Measurements from ENCODE around the gene ELOVL2. TPM values are rescaled to one million over a fixed set of nuclear protein-coding genes. Genes with fewer than 3 reads are reported as not detected.

The ELOVL2 gene
- total RNA-seq, 1 experiment from 2014 or later, result 12.7 TPM

DNA sequence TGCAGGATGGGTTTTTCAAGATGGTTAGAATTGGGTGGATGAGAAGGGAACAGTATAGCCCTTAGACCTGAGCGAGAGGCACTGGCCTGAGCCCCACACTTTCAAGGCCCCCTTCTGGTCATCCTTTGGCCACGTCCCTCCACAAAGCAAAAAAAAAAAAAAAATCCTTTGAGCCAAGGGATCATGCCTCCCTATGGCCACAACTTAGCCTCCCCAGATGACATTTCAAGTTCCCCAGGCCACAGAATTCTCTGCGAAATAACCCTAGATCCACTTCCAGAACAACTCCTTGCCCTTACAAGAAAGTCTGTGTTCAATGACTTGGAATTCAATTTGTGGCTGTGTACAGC is 30.4 kb downstream of the ELOVL2 start:
- H3K9me3 ChIP-seq (ENCODE audit: low read depth, low read length, poor library complexity, severe bottlenecking), result no peaks in the 10 kb centered on the region
- DNase-seq (ENCODE audit: low spot score), result no peak
- no peak for TF ChIP-seq EZH2 (IDR thresholded peaks at IDR 0.05; ENCODE audit: borderline replicate concordance, low read depth, low read length, poor library complexity, severe bottlenecking)
- TF ChIP-seq, protein P1, sequence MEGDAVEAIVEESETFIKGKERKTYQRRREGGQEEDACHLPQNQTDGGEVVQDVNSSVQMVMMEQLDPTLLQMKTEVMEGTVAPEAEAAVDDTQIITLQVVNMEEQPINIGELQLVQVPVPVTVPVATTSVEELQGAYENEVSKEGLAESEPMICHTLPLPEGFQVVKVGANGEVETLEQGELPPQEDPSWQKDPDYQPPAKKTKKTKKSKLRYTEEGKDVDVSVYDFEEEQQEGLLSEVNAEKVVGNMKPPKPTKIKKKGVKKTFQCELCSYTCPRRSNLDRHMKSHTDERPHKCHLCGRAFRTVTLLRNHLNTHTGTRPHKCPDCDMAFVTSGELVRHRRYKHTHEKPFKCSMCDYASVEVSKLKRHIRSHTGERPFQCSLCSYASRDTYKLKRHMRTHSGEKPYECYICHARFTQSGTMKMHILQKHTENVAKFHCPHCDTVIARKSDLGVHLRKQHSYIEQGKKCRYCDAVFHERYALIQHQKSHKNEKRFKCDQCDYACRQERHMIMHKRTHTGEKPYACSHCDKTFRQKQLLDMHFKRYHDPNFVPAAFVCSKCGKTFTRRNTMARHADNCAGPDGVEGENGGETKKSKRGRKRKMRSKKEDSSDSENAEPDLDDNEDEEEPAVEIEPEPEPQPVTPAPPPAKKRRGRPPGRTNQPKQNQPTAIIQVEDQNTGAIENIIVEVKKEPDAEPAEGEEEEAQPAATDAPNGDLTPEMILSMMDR (conservative IDR thresholded peaks at IDR 0.05; ENCODE audit: low read depth, low read length), result no peak
- intact Hi-C loops (cut with micrococcal nuclease; ENCODE audit: unreplicated experiment), result no loop called here
- ChIA-PET CTCF (no interaction called here), POLR2A (ENCODE audit: low non-redundant PET) (no interaction called here)
- no peaks in the 10 kb centered on the region for H3K27me3 ChIP-seq (replicated peaks; ENCODE audit: insufficient read depth, low read depth, low read length, poor library complexity)
- peaks cover 5% of the 10 kb centered on the region for H3K4me1 ChIP-seq (ENCODE audit: insufficient read depth, low read length, poor library complexity, severe bottlenecking)
- no TSS peak for BruUV-seq (replicated peaks)
- H3K36me3 ChIP-seq (ENCODE audit: insufficient read depth, low read length, poor library complexity, severe bottlenecking), result no peaks in the 10 kb centered on the region
- H3K27ac ChIP-seq (ENCODE audit: low read depth, low read length, poor library complexity, severe bottlenecking), result no peak overlapping the region
- H3K4me3 ChIP-seq (ENCODE audit: low read depth, low read length, poor library complexity, severe bottlenecking), result no peak overlapping the region

GRCh38 chr6:11012976-11013720 is 31.0 kb downstream of the ELOVL2 start:
- H3K9me3 ChIP-seq (ENCODE audit: low read depth, low read length, poor library complexity, severe bottlenecking), result no peaks in the 10 kb centered on the region
- H3K4me1 ChIP-seq (ENCODE audit: insufficient read depth, low read length, poor library complexity, severe bottlenecking), result peaks cover 8% of the 10 kb centered on the region
- intact Hi-C loops (cut with micrococcal nuclease; ENCODE audit: unreplicated experiment), result no loop called here
- H3K36me3 ChIP-seq (ENCODE audit: insufficient read depth, low read length, poor library complexity, severe bottlenecking), result no peaks in the 10 kb centered on the region
- POLR2A ChIA-PET (ENCODE audit: low non-redundant PET), result no interaction called here
- no TSS peak for BruUV-seq (replicated peaks)
- no peak for TF ChIP-seq EZH2 (IDR thresholded peaks at IDR 0.05; ENCODE audit: borderline replicate concordance, low read depth, low read length, poor library complexity, severe bottlenecking)
- TF ChIP-seq, protein P1 (conservative IDR thresholded peaks at IDR 0.05; ENCODE audit: low read depth, low read length), result no peak
- no peaks in the 10 kb centered on the region for H3K27me3 ChIP-seq (replicated peaks; ENCODE audit: insufficient read depth, low read depth, low read length, poor library complexity)
- H3K4me3 ChIP-seq (ENCODE audit: low read depth, low read length, poor library complexity, severe bottlenecking), result no peak overlapping the region
- DNase-seq (ENCODE audit: low spot score), result no peak
- H3K27ac ChIP-seq (ENCODE audit: low read depth, low read length, poor library complexity, severe bottlenecking), result no peak overlapping the region
- CTCF ChIA-PET, result no interaction called here

GRCh38 chr6:11012295-11012754 is 31.8 kb downstream of the ELOVL2 start:
- no TSS peak for BruUV-seq (replicated peaks)
- no peaks in the 10 kb centered on the region for H3K36me3 ChIP-seq (ENCODE audit: insufficient read depth, low read length, poor library complexity, severe bottlenecking)
- TF ChIP-seq, protein P1 (conservative IDR thresholded peaks at IDR 0.05; ENCODE audit: low read depth, low read length), result no peak
- no peak for TF ChIP-seq EZH2 (IDR thresholded peaks at IDR 0.05; ENCODE audit: borderline replicate concordance, low read depth, low read length, poor library complexity, severe bottlenecking)
- no peak overlapping the region for H3K27ac ChIP-seq (ENCODE audit: low read depth, low read length, poor library complexity, severe bottlenecking)
- CTCF ChIA-PET, result interaction anchor here (0.9 kb wide), 1 partner anchor 58 kb away, joined by 3 read pairs; no protein-coding TSS in a partner anchor
- H3K4me1 ChIP-seq (ENCODE audit: insufficient read depth, low read length, poor library complexity, severe bottlenecking), result peaks cover 8% of the 10 kb centered on the region
- H3K27me3 ChIP-seq (replicated peaks; ENCODE audit: insufficient read depth, low read depth, low read length, poor library complexity), result no peaks in the 10 kb centered on the region
- H3K9me3 ChIP-seq (ENCODE audit: low read depth, low read length, poor library complexity, severe bottlenecking), result no peaks in the 10 kb centered on the region
- H3K4me3 ChIP-seq (ENCODE audit: low read depth, low read length, poor library complexity, severe bottlenecking), result no peak overlapping the region
- POLR2A ChIA-PET (ENCODE audit: low non-redundant PET), result no interaction called here
- DNase-seq (ENCODE audit: low spot score), result no peak
- intact Hi-C loops (cut with micrococcal nuclease; ENCODE audit: unreplicated experiment), result no loop called here
